NCI-H2227 treated with DMSO at 0.1 percent for 48 hours (cell line): ENCODE results near the gene MAJIN.

Experiments
- DNase-seq: peaks from one replicate; lab custom pipeline; 2025; lab: John Stamatoyannopoulos, UW

The MAJIN gene

GRCh38 chr11:64932324-64932723 lies 39.6 kb downstream of the MAJIN start:
- no peak for DNase-seq

GRCh38 chr11:64931290-64931689 lies 40.6 kb downstream of the MAJIN start:
- no peak for DNase-seq

GRCh38 chr11:64930340-64930739 lies 41.6 kb downstream of the MAJIN start:
- DNase-seq, result no peak

GRCh38 chr11:64929625-64930024 lies 42.3 kb downstream of the MAJIN start:
- no peak for DNase-seq

GRCh38 chr11:64928957-64929356 lies 43.0 kb downstream of the MAJIN start:
- no peak for DNase-seq

- no peak for DNase-seq
Measured at GRCh38 chr11:64926689-64927088, 45.2 kb downstream of the MAJIN start.

GRCh38 chr11:64925536-64926436 lies 46.1 kb downstream of the MAJIN start:
- no peak for DNase-seq

GRCh38 chr11:64924910-64925284 lies 47.0 kb downstream of the MAJIN start:
- DNase-seq, result no peak

- peak; percentile 93 for DNase-seq
Measured at GRCh38 chr11:64923944-64924909, 47.7 kb downstream of the MAJIN start, which contains the start of gene PPP2R5B. Gene PPP2R5B, plus strand, starts transcription at chr11:64924689. Its CDS starts 1,046 bp downstream, at chr11:64925735.

GRCh38 chr11:64923151-64923661 lies 48.7 kb downstream of the MAJIN start:
- no peak for DNase-seq

GRCh38 chr11:64921384-64921783 lies 50.5 kb downstream of the MAJIN start:
- no peak for DNase-seq

- no peak for DNase-seq
Measured at GRCh38 chr11:64920124-64920523, 51.8 kb downstream of the MAJIN start.

GRCh38 chr11:64919627-64920026 lies 52.3 kb downstream of the MAJIN start:
- DNase-seq, result no peak

GRCh38 chr11:64918017-64918416 lies 53.9 kb downstream of the MAJIN start:
- no peak for DNase-seq

- DNase-seq, result no peak
Measured at GRCh38 chr11:64917663-64917995, 54.3 kb downstream of the MAJIN start.

GRCh38 chr11:64916775-64917662 lies 54.9 kb downstream of the MAJIN start, which contains the start of gene ATG2A:
Gene ATG2A, minus strand, starts transcription at chr11:64917209. Its CDS starts 74 bp downstream, at chr11:64917135.
- DNase-seq, result peak; percentile 99

GRCh38 chr11:64916040-64916774 lies 55.7 kb downstream of the MAJIN start:
- no peak for DNase-seq

- DNase-seq, result no peak
Measured at GRCh38 chr11:64915376-64915887, 56.5 kb downstream of the MAJIN start.

GRCh38 chr11:64914123-64914522 lies 57.8 kb downstream of the MAJIN start:
- DNase-seq, result no peak

- no peak for DNase-seq
Measured at GRCh38 chr11:64913171-64913727, 58.7 kb downstream of the MAJIN start.
